ENCODE measurements around the gene PRKCZ.

GRCh38 chr1:2172012-2172411, 121.8 kb downstream of the PRKCZ start:
- TF ChIP-seq TAF1 (conservative IDR thresholded peaks at IDR 0.05): no peak
- TF ChIP-seq ATF3 (IDR thresholded peaks at IDR 0.05): no peak
- TF ChIP-seq, protein P1, sequence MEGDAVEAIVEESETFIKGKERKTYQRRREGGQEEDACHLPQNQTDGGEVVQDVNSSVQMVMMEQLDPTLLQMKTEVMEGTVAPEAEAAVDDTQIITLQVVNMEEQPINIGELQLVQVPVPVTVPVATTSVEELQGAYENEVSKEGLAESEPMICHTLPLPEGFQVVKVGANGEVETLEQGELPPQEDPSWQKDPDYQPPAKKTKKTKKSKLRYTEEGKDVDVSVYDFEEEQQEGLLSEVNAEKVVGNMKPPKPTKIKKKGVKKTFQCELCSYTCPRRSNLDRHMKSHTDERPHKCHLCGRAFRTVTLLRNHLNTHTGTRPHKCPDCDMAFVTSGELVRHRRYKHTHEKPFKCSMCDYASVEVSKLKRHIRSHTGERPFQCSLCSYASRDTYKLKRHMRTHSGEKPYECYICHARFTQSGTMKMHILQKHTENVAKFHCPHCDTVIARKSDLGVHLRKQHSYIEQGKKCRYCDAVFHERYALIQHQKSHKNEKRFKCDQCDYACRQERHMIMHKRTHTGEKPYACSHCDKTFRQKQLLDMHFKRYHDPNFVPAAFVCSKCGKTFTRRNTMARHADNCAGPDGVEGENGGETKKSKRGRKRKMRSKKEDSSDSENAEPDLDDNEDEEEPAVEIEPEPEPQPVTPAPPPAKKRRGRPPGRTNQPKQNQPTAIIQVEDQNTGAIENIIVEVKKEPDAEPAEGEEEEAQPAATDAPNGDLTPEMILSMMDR (IDR thresholded peaks at IDR 0.05; ENCODE audit: low read depth, low read length, missing input control): no peak
- TF ChIP-seq, protein P2, sequence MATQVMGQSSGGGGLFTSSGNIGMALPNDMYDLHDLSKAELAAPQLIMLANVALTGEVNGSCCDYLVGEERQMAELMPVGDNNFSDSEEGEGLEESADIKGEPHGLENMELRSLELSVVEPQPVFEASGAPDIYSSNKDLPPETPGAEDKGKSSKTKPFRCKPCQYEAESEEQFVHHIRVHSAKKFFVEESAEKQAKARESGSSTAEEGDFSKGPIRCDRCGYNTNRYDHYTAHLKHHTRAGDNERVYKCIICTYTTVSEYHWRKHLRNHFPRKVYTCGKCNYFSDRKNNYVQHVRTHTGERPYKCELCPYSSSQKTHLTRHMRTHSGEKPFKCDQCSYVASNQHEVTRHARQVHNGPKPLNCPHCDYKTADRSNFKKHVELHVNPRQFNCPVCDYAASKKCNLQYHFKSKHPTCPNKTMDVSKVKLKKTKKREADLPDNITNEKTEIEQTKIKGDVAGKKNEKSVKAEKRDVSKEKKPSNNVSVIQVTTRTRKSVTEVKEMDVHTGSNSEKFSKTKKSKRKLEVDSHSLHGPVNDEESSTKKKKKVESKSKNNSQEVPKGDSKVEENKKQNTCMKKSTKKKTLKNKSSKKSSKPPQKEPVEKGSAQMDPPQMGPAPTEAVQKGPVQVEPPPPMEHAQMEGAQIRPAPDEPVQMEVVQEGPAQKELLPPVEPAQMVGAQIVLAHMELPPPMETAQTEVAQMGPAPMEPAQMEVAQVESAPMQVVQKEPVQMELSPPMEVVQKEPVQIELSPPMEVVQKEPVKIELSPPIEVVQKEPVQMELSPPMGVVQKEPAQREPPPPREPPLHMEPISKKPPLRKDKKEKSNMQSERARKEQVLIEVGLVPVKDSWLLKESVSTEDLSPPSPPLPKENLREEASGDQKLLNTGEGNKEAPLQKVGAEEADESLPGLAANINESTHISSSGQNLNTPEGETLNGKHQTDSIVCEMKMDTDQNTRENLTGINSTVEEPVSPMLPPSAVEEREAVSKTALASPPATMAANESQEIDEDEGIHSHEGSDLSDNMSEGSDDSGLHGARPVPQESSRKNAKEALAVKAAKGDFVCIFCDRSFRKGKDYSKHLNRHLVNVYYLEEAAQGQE (IDR thresholded peaks at IDR 0.05): no peak
- TF ChIP-seq YY1 (IDR thresholded peaks at IDR 0.05): no peak
- no peak for TF ChIP-seq FOXA2 (IDR thresholded peaks at IDR 0.05)
- TF ChIP-seq, protein P3, sequence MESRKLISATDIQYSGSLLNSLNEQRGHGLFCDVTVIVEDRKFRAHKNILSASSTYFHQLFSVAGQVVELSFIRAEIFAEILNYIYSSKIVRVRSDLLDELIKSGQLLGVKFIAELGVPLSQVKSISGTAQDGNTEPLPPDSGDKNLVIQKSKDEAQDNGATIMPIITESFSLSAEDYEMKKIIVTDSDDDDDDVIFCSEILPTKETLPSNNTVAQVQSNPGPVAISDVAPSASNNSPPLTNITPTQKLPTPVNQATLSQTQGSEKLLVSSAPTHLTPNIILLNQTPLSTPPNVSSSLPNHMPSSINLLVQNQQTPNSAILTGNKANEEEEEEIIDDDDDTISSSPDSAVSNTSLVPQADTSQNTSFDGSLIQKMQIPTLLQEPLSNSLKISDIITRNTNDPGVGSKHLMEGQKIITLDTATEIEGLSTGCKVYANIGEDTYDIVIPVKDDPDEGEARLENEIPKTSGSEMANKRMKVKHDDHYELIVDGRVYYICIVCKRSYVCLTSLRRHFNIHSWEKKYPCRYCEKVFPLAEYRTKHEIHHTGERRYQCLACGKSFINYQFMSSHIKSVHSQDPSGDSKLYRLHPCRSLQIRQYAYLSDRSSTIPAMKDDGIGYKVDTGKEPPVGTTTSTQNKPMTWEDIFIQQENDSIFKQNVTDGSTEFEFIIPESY (IDR thresholded peaks at IDR 0.05): no peak
- TF ChIP-seq FOXA1 (IDR thresholded peaks at IDR 0.05): no peak
